Naive thymus-derived CD4-positive, alpha-beta T cell (primary cell): ENCODE data around the gene NTRK3. TPM values are rescaled to one million over a fixed set of nuclear protein-coding genes. Genes with fewer than 3 reads are reported as not detected.

Source experiments
- ATAC-seq: fragments of 150-1000 bp; cut with Tn5 transposase; 2 replicates; pipeline ENCODE4 v1.10.0; 2021; ENCODE audit warnings: mild to moderate bottlenecking, moderate library complexity
- CTCF ChIA-PET: fragments of 350-600 bp; sonication (Branson Sonifier 250); formaldehyde crosslinking; loops from one replicate; lab custom pipeline; 2021; ENCODE audit warnings: antibody characterized with exemption; lab: Charles Lee
- POLR2A ChIA-PET: fragments of 350-600 bp; sonication (Branson Sonifier 250); formaldehyde crosslinking; loops from one replicate; lab custom pipeline; 2021; ENCODE audit warnings: antibody characterized with exemption, inconsistent platforms; lab: Charles Lee
- DNase-seq, 9 donors: peaks; one replicate each; pipeline versions ENCODE4 v3.0.0 to v3.0.0-alpha.2; 2020 to 2022; ENCODE audit warnings: mixed read lengths in 1 of 9
- H3K27ac ChIP-seq: one replicate; pipeline ENCODE4 v1.7.0; 2013; ENCODE audit warnings: mild to moderate bottlenecking, low read depth, low read length, moderate library complexity
- H3K27me3 ChIP-seq, 2 donors: one replicate each; pipeline ENCODE4 v1.7.0; 2013; ENCODE audit warnings: low read length in 2 of 2, mild to moderate bottlenecking in 2 of 2, moderate library complexity in 2 of 2; ENCODE audit not compliant: control insufficient read depth in 2 of 2, insufficient read depth in 2 of 2
- H3K36me3 ChIP-seq, 3 experiments: 1 replicate in 2 of 3; 2 replicates in 1 of 3; pipeline ENCODE4 v1.7.0; 2013; ENCODE audit warnings: low read length in 3 of 3, mild to moderate bottlenecking in 3 of 3, moderate library complexity in 1 of 3; ENCODE audit not compliant: insufficient read depth in 3 of 3, control insufficient read depth in 2 of 3
- H3K4me1 ChIP-seq, 2 donors: one replicate each; pipeline ENCODE4 v1.7.0; 2013; ENCODE audit warnings: low read length in 2 of 2, mild to moderate bottlenecking in 2 of 2, moderate library complexity in 1 of 2; ENCODE audit not compliant: control insufficient read depth in 2 of 2, insufficient read depth in 2 of 2
- H3K4me3 ChIP-seq: 2 replicates; pipeline ENCODE4 v1.7.0; 2013; ENCODE audit warnings: mild to moderate bottlenecking, low read length
- H3K9me3 ChIP-seq, 3 experiments: 1 replicate in 2 of 3; 2 replicates in 1 of 3; pipeline ENCODE4 v1.7.0; 2013; ENCODE audit warnings: low read length in 3 of 3; ENCODE audit not compliant: control insufficient read depth in 2 of 3
- H3K27ac Mint-ChIP-seq, 9 donors: one replicate each; pipeline ENCODE4 v1.8.0; 2020 to 2022; ENCODE audit warnings: mixed read lengths in 9 of 9, mild to moderate bottlenecking in 8 of 9, moderate library complexity in 5 of 9, inconsistent platforms in 2 of 9
- H3K27me3 Mint-ChIP-seq, 5 donors: one replicate each; pipeline ENCODE4 v1.8.0; 2021 to 2022; ENCODE audit warnings: mixed read lengths in 5 of 5, mild to moderate bottlenecking in 1 of 5
- H3K36me3 Mint-ChIP-seq, 5 donors: one replicate each; pipeline ENCODE4 v1.8.0; 2020 to 2022; ENCODE audit warnings: mixed read lengths in 5 of 5, mild to moderate bottlenecking in 3 of 5, inconsistent platforms in 1 of 5
- H3K4me1 Mint-ChIP-seq, 7 donors: one replicate each; pipeline ENCODE4 v1.8.0; 2020 to 2022; ENCODE audit warnings: mixed read lengths in 7 of 7, mild to moderate bottlenecking in 3 of 7, inconsistent platforms in 1 of 7
- H3K4me3 Mint-ChIP-seq, 10 donors: one replicate each; pipeline ENCODE4 v1.8.0; 2020 to 2022; ENCODE audit warnings: mild to moderate bottlenecking in 10 of 10, mixed read lengths in 10 of 10, moderate library complexity in 6 of 10, inconsistent platforms in 2 of 10
- H3K9me3 Mint-ChIP-seq, 11 donors: one replicate each; pipeline ENCODE4 v1.8.0; 2020 to 2022; ENCODE audit warnings: mixed read lengths in 11 of 11, mild to moderate bottlenecking in 4 of 11, inconsistent platforms in 1 of 11, moderate library complexity in 1 of 11
- intact Hi-C, 2 donors: fragments of 100-400 bp; cut with micrococcal nuclease; formaldehyde crosslinking; loops; one replicate each; pipeline ENCODE4 v1.15.1; 2023
- polyA plus RNA-seq, 2 donors: library from polyadenylated mRNA; unstranded; fragments of 300-500 nt; fragmentation: Illumina TruSeq; gene quantifications; one replicate each; pipeline ENCODE4 v1.2.3, GENCODE V29; 2021
- total RNA-seq, 6 experiments: library from RNA in 5 of 6; stranded (reverse) in 5 of 6; gene quantifications; 1 replicate in 5 of 6; 2 replicates in 1 of 6; pipeline ENCODE4 v1.2.3 and lab custom pipeline; 2021 to 2026

NTRK3 gene
- total and polyA plus RNA-seq, 7 experiments from 2014 or later = 0.05 to 0.78 TPM; not detected in 5

GRCh38 chr15:88196961-88197360, 59.6 kb downstream of the NTRK3 start:
- Histone ChIP-seq H3K36me3 (no peaks in the 10 kb centered on the region), H3K27me3 (no peaks in the 10 kb centered on the region), H3K9me3 (no peaks in the 10 kb centered on the region), H3K27ac (no peak overlapping the region), H3K4me1 (no peaks in the 10 kb centered on the region), H3K4me3 (no peak overlapping the region)
- ATAC-seq (no peak), DNase-seq (no peak)
- H3K4me1 Mint-ChIP-seq = no peaks in the 10 kb centered on the region
- H3K9me3 Mint-ChIP-seq = peaks cover 0 to 6% (median 0%) of the 10 kb centered on the region in 11 donors
- CTCF ChIA-PET = no interaction called here
- H3K27me3 Mint-ChIP-seq = peaks cover 0 to 37% (median 26%) of the 10 kb centered on the region in 5 donors
- intact Hi-C loops = no loop called here
- H3K27ac Mint-ChIP-seq = no peak overlapping the region
- POLR2A ChIA-PET = no interaction called here
- no peak overlapping the region for H3K4me3 Mint-ChIP-seq
- H3K36me3 Mint-ChIP-seq = no peaks in the 10 kb centered on the region

- ATAC-seq (no peak), DNase-seq (no peak)
- POLR2A ChIA-PET = no interaction called here
- Histone ChIP-seq H3K27ac (no peak overlapping the region), H3K27me3 (no peaks in the 10 kb centered on the region), H3K9me3 (no peaks in the 10 kb centered on the region), H3K36me3 (no peaks in the 10 kb centered on the region), H3K4me3 (no peak overlapping the region), H3K4me1 (no peaks in the 10 kb centered on the region)
- Mint-ChIP-seq H3K27me3 (peaks cover 0 to 28% (median 21%) of the 10 kb centered on the region in 5 donors), H3K4me3 (no peak overlapping the region), H3K27ac (no peak overlapping the region), H3K4me1 (no peaks in the 10 kb centered on the region), H3K9me3 (peaks cover 0 to 6% (median 0%) of the 10 kb centered on the region in 11 donors), H3K36me3 (no peaks in the 10 kb centered on the region)
- CTCF ChIA-PET = no interaction called here
- intact Hi-C loops = no loop called here
Measured at GRCh38 chr15:88194162-88194561, 62.4 kb downstream of the NTRK3 start.

GRCh38 chr15:88193415-88193814, 63.1 kb downstream of the NTRK3 start:
- peaks cover 0 to 6% (median 0%) of the 10 kb centered on the region in 11 donors for H3K9me3 Mint-ChIP-seq
- Histone ChIP-seq H3K9me3 (no peaks in the 10 kb centered on the region), H3K4me3 (no peak overlapping the region), H3K4me1 (no peaks in the 10 kb centered on the region), H3K27me3 (no peaks in the 10 kb centered on the region), H3K27ac (no peak overlapping the region), H3K36me3 (no peaks in the 10 kb centered on the region)
- CTCF ChIA-PET = no interaction called here
- no peaks in the 10 kb centered on the region for H3K4me1 Mint-ChIP-seq
- intact Hi-C loops = no loop called here
- no peak for DNase-seq
- POLR2A ChIA-PET = no interaction called here
- no peaks in the 10 kb centered on the region for H3K36me3 Mint-ChIP-seq
- H3K27ac Mint-ChIP-seq = no peak overlapping the region
- no peak overlapping the region for H3K4me3 Mint-ChIP-seq
- ATAC-seq = no peak
- peaks cover 0 to 27% (median 21%) of the 10 kb centered on the region in 5 donors for H3K27me3 Mint-ChIP-seq

GRCh38 chr15:88191812-88192165, 64.8 kb downstream of the NTRK3 start:
- H3K36me3 Mint-ChIP-seq = no peaks in the 10 kb centered on the region
- H3K4me1 Mint-ChIP-seq = no peaks in the 10 kb centered on the region
- peaks cover 0 to 4% (median 0%) of the 10 kb centered on the region in 11 donors for H3K9me3 Mint-ChIP-seq
- ChIA-PET POLR2A (no interaction called here), CTCF (no interaction called here)
- Histone ChIP-seq H3K36me3 (no peaks in the 10 kb centered on the region), H3K4me1 (no peaks in the 10 kb centered on the region), H3K9me3 (no peaks in the 10 kb centered on the region), H3K27me3 (no peaks in the 10 kb centered on the region), H3K27ac (no peak overlapping the region), H3K4me3 (no peak overlapping the region)
- no peak overlapping the region for H3K27ac Mint-ChIP-seq
- no peak overlapping the region for H3K4me3 Mint-ChIP-seq
- DNase-seq (no peak), ATAC-seq (no peak)
- peaks cover 0 to 22% (median 16%) of the 10 kb centered on the region in 5 donors for H3K27me3 Mint-ChIP-seq
- intact Hi-C loops = no loop called here

- no peaks in the 10 kb centered on the region for H3K4me1 ChIP-seq
- Mint-ChIP-seq H3K27me3 (peaks cover 0 to 19% (median 14%) of the 10 kb centered on the region in 5 donors), H3K4me1 (no peaks in the 10 kb centered on the region), H3K9me3 (peaks cover 0 to 3% (median 0%) of the 10 kb centered on the region in 11 donors), H3K36me3 (no peaks in the 10 kb centered on the region), H3K27ac (no peak overlapping the region), H3K4me3 (no peak overlapping the region)
- CTCF ChIA-PET = no interaction called here
- no peaks in the 10 kb centered on the region for H3K27me3 ChIP-seq
- no peak for DNase-seq
- H3K9me3 ChIP-seq = no peaks in the 10 kb centered on the region
- intact Hi-C loops = no loop called here
- POLR2A ChIA-PET = no interaction called here
- no peaks in the 10 kb centered on the region for H3K36me3 ChIP-seq
- no peak for ATAC-seq
- no peak overlapping the region for H3K27ac ChIP-seq
- H3K4me3 ChIP-seq = no peak overlapping the region
Measured at GRCh38 chr15:88190232-88190631, 66.3 kb downstream of the NTRK3 start.

- intact Hi-C loops = no loop called here
- ChIA-PET CTCF (no interaction called here), POLR2A (no interaction called here)
- Mint-ChIP-seq H3K27me3 (peaks cover 0 to 12% (median 5%) of the 10 kb centered on the region in 5 donors), H3K9me3 (peaks cover 0 to 2% (median 0%) of the 10 kb centered on the region in 11 donors), H3K27ac (no peak overlapping the region), H3K4me3 (no peak overlapping the region), H3K36me3 (no peaks in the 10 kb centered on the region), H3K4me1 (no peaks in the 10 kb centered on the region)
- no peaks in the 10 kb centered on the region for H3K9me3 ChIP-seq
- no peaks in the 10 kb centered on the region for H3K27me3 ChIP-seq
- no peak overlapping the region for H3K27ac ChIP-seq
- DNase-seq (no peak), ATAC-seq (no peak)
- no peak overlapping the region for H3K4me3 ChIP-seq
- no peaks in the 10 kb centered on the region for H3K4me1 ChIP-seq
- H3K36me3 ChIP-seq = no peaks in the 10 kb centered on the region
Measured at GRCh38 chr15:88188300-88188699, 68.2 kb downstream of the NTRK3 start.

- ChIA-PET POLR2A (no interaction called here), CTCF (no interaction called here)
- Mint-ChIP-seq H3K27ac (no peak overlapping the region), H3K4me3 (no peak overlapping the region), H3K27me3 (peaks cover 0 to 15% (median 6%) of the 10 kb centered on the region in 5 donors), H3K4me1 (no peaks in the 10 kb centered on the region), H3K36me3 (no peaks in the 10 kb centered on the region), H3K9me3 (peaks cover 0 to 2% (median 0%) of the 10 kb centered on the region in 11 donors)
- intact Hi-C loops = no loop called here
- Histone ChIP-seq H3K27ac (no peak overlapping the region), H3K36me3 (no peaks in the 10 kb centered on the region), H3K4me3 (no peak overlapping the region), H3K9me3 (no peaks in the 10 kb centered on the region), H3K4me1 (no peaks in the 10 kb centered on the region), H3K27me3 (no peaks in the 10 kb centered on the region)
- ATAC-seq (no peak), DNase-seq (no peak)
Measured at GRCh38 chr15:88187195-88187594, 69.3 kb downstream of the NTRK3 start.
